Neuronal stem cell (in vitro differentiated cells): ENCODE data around the gene TIMP2.

Source experiments
- DNase-seq: peaks from one replicate; pipeline ENCODE4 v3.0.0-alpha.2; 2013; ENCODE audit warnings: low spot score
- H2AFZ ChIP-seq: one replicate; pipeline ENCODE4 v1.6.1; 2013; ENCODE audit warnings: mild to moderate bottlenecking, low read length, inconsistent platforms
- H2AK5ac ChIP-seq: 2 replicates; pipeline ENCODE4 v1.6.1; 2013; ENCODE audit warnings: low read depth, mild to moderate bottlenecking, inconsistent platforms, low read length, moderate library complexity, mixed read lengths
- H2BK120ac ChIP-seq: 2 replicates; pipeline ENCODE4 v1.6.1; 2013; ENCODE audit warnings: low read depth, mild to moderate bottlenecking, inconsistent platforms, low read length, moderate library complexity, mixed read lengths
- H2BK12ac ChIP-seq: one replicate; pipeline ENCODE4 v1.6.1; 2013; ENCODE audit warnings: low read length, inconsistent platforms
- H2BK15ac ChIP-seq: 2 replicates; pipeline ENCODE4 v1.6.1; 2013; ENCODE audit warnings: mild to moderate bottlenecking, low read length, inconsistent platforms, mixed read lengths
- H2BK5ac ChIP-seq: one replicate; pipeline ENCODE4 v1.6.1; 2013; ENCODE audit warnings: inconsistent platforms, mild to moderate bottlenecking, low read length, moderate library complexity
- H3K14ac ChIP-seq: one replicate; pipeline ENCODE4 v1.6.1; 2013; ENCODE audit warnings: low read length, inconsistent platforms
- H3K18ac ChIP-seq: 2 replicates; pipeline ENCODE4 v1.6.1; 2013; ENCODE audit warnings: low read length, inconsistent platforms
- H3K23ac ChIP-seq: 2 replicates; pipeline ENCODE4 v1.6.1; 2013; ENCODE audit warnings: low read depth, mild to moderate bottlenecking, mixed read lengths, low read length, inconsistent platforms; ENCODE audit not compliant: poor library complexity
- H3K27ac ChIP-seq: replicated peaks from 3 replicates; pipeline ENCODE4 v1.5.1; 2013; ENCODE audit warnings: low read length, inconsistent platforms
- H3K27me3 ChIP-seq, 3 experiments: 2 replicates each; pipeline ENCODE4 v1.6.1; 2013; ENCODE audit warnings: low read length in 3 of 3, mild to moderate bottlenecking in 2 of 3, inconsistent platforms in 1 of 3, low read depth in 1 of 3, mixed read lengths in 1 of 3, moderate library complexity in 1 of 3; ENCODE audit not compliant: control insufficient read depth in 3 of 3, insufficient read depth in 3 of 3
- H3K36me3 ChIP-seq, 2 donors: replicated peaks in 1 of 2; 2 replicates each; pipeline ENCODE4 v1.6.1; 2013; ENCODE audit warnings: low read length in 2 of 2; ENCODE audit not compliant: control insufficient read depth in 2 of 2, insufficient read depth in 2 of 2
- H3K4ac ChIP-seq: 2 replicates; pipeline ENCODE4 v1.6.1; 2013; ENCODE audit warnings: inconsistent platforms, mild to moderate bottlenecking, low read length, moderate library complexity
- H3K4me1 ChIP-seq, 2 donors: 1 replicate in 1 of 2; 2 replicates in 1 of 2; pipeline ENCODE4 v1.6.1; 2013; ENCODE audit warnings: low read length in 2 of 2, low read depth in 1 of 2; ENCODE audit not compliant: control insufficient read depth in 2 of 2, insufficient read depth in 1 of 2
- H3K4me2 ChIP-seq: one replicate; pipeline ENCODE4 v1.6.1; 2013; ENCODE audit warnings: mild to moderate bottlenecking, low read length, inconsistent platforms; ENCODE audit not compliant: insufficient read depth, poor library complexity, severe bottlenecking
- H3K4me3 ChIP-seq, 2 donors: 2 replicates each; pipeline ENCODE4 v1.5.1; 2013; ENCODE audit warnings: low read length in 2 of 2, mild to moderate bottlenecking in 2 of 2, inconsistent platforms in 1 of 2, moderate library complexity in 1 of 2
- H3K79me1 ChIP-seq: one replicate; pipeline ENCODE4 v1.6.1; 2013; ENCODE audit warnings: low read depth, mild to moderate bottlenecking, inconsistent platforms, low read length, moderate library complexity
- H3K9ac ChIP-seq: one replicate; pipeline ENCODE4 v1.6.1; 2013; ENCODE audit warnings: mild to moderate bottlenecking, low read depth, low read length, inconsistent platforms; ENCODE audit not compliant: poor library complexity
- H3K9me3 ChIP-seq, 2 donors: replicated peaks in 1 of 2; 2 replicates each; pipeline versions ENCODE3 to v1.6.1; 2013; ENCODE audit warnings: low read length in 2 of 2, mild to moderate bottlenecking in 2 of 2, inconsistent platforms in 1 of 2, low read depth in 1 of 2, mixed read lengths in 1 of 2, moderate library complexity in 1 of 2; ENCODE audit not compliant: control insufficient read depth in 2 of 2, insufficient read depth in 1 of 2
- H4K8ac ChIP-seq: one replicate; pipeline ENCODE4 v1.6.1; 2013; ENCODE audit warnings: low read depth, mild to moderate bottlenecking, inconsistent platforms, low read length, moderate library complexity
- H4K91ac ChIP-seq: one replicate; pipeline ENCODE4 v1.6.1; 2013; ENCODE audit warnings: low read length, low read depth, mild to moderate bottlenecking, inconsistent platforms; ENCODE audit not compliant: poor library complexity
- WGBS, 2 donors: extraction: QIAGEN DNeasy Blood & Tissue Kit; methylation state at CpG; one replicate each; pipeline ENCODE4 v1.1.7; 2013; ENCODE audit warnings: missing lambda C conversion rate in 2 of 2, mixed read lengths in 1 of 2; ENCODE audit not compliant: insufficient read length in 2 of 2, insufficient replicate concordance in 1 of 2; ENCODE audit errors: extremely low coverage in 2 of 2; 5-methylcytosine and 5-hydroxymethylcytosine counted together

Gene TIMP2

GRCh38 chr17:78892520-78892919 lies 32.7 kb downstream of the TIMP2 start:
- Histone ChIP-seq H3K9me3 (no peaks in the 10 kb centered on the region), H3K4ac (no peak overlapping the region), H3K79me1 (peaks cover 23% of the 10 kb centered on the region), H3K9ac (no peak overlapping the region), H3K14ac (no peak overlapping the region), H3K23ac (peak overlapping the region; percentile 2), H3K27ac (peak overlapping the region; percentile 26), H3K27me3 (no peaks in the 10 kb centered on the region), H3K18ac (peak overlapping the region; percentile 80), H3K4me1 (peaks cover 24 to 31% of the 10 kb centered on the region in 2 donors), H3K4me3 (no peak overlapping the region), H3K4me2 (no peak overlapping the region), H2BK5ac (no peak overlapping the region), H3K36me3 (peaks cover 0 to 6% of the 10 kb centered on the region in 2 donors), H2BK15ac (peak overlapping the region; percentile 38), H4K8ac (no peak overlapping the region), H2BK120ac (no peak overlapping the region), H4K91ac (no peak overlapping the region), H2BK12ac (no peak overlapping the region), H2AFZ (no peak overlapping the region), H2AK5ac (no peak overlapping the region)
- DNase-seq = no peak
- no CpG with 5 or more reads among the region's 5 CpGs for WGBS, 2 donors

GRCh38 chr17:78892062-78892456 lies 33.1 kb downstream of the TIMP2 start:
- DNase-seq = no peak
- Histone ChIP-seq H3K4me3 (no peak overlapping the region), H2BK120ac (no peak overlapping the region), H2AK5ac (peak overlapping the region; percentile 24), H3K4me2 (no peak overlapping the region), H3K4ac (no peak overlapping the region), H3K14ac (no peak overlapping the region), H2BK15ac (no peak overlapping the region), H3K18ac (peak overlapping the region; percentile 65), H3K27ac (peak overlapping the region; percentile 26), H3K9me3 (no peaks in the 10 kb centered on the region), H3K4me1 (peaks cover 20 to 31% of the 10 kb centered on the region in 2 donors), H3K79me1 (peaks cover 18% of the 10 kb centered on the region), H3K23ac (peak overlapping the region; percentile 2), H3K36me3 (peaks cover 0 to 7% of the 10 kb centered on the region in 2 donors), H3K9ac (no peak overlapping the region), H4K8ac (no peak overlapping the region), H2BK5ac (peak overlapping the region; percentile 83), H3K27me3 (no peaks in the 10 kb centered on the region), H2BK12ac (no peak overlapping the region), H4K91ac (no peak overlapping the region), H2AFZ (no peak overlapping the region)
- WGBS, 2 donors = no CpG with 5 or more reads among the region's 14 CpGs

GRCh38 chr17:78891406-78892061 lies 33.7 kb downstream of the TIMP2 start:
- Histone ChIP-seq H2BK5ac (peak overlapping the region; percentile 83), H2AK5ac (peak overlapping the region; percentile 24), H2BK12ac (no peak overlapping the region), H3K4me3 (no peak overlapping the region), H2BK15ac (no peak overlapping the region), H3K23ac (no peak overlapping the region), H3K27ac (no peak overlapping the region), H4K8ac (no peak overlapping the region), H4K91ac (no peak overlapping the region), H3K4me2 (no peak overlapping the region), H3K18ac (peak overlapping the region; percentile 11), H3K9me3 (no peaks in the 10 kb centered on the region), H3K14ac (no peak overlapping the region), H2BK120ac (no peak overlapping the region), H3K4me1 (peaks cover 19 to 31% of the 10 kb centered on the region in 2 donors), H3K27me3 (no peaks in the 10 kb centered on the region), H2AFZ (no peak overlapping the region), H3K36me3 (peaks cover 0 to 8% of the 10 kb centered on the region in 2 donors), H3K9ac (no peak overlapping the region), H3K79me1 (peaks cover 17% of the 10 kb centered on the region), H3K4ac (no peak overlapping the region)
- no CpG with 5 or more reads among the region's 21 CpGs for WGBS, 2 donors
- no peak for DNase-seq

GRCh38 chr17:78890498-78890897 lies 34.7 kb downstream of the TIMP2 start:
- Histone ChIP-seq H3K36me3 (peaks cover 0 to 8% of the 10 kb centered on the region in 2 donors), H3K14ac (no peak overlapping the region), H3K4me2 (no peak overlapping the region), H3K27ac (no peak overlapping the region), H2AK5ac (no peak overlapping the region), H2BK120ac (no peak overlapping the region), H4K8ac (no peak overlapping the region), H3K9ac (no peak overlapping the region), H2BK12ac (no peak overlapping the region), H3K4me3 (no peak overlapping the region), H3K79me1 (peaks cover 15% of the 10 kb centered on the region), H3K4ac (no peak overlapping the region), H3K18ac (no peak overlapping the region), H3K9me3 (no peaks in the 10 kb centered on the region), H2BK15ac (no peak overlapping the region), H3K27me3 (no peaks in the 10 kb centered on the region), H4K91ac (no peak overlapping the region), H2BK5ac (no peak overlapping the region), H3K4me1 (peaks cover 19 to 28% of the 10 kb centered on the region in 2 donors), H3K23ac (peak overlapping the region; percentile 66), H2AFZ (no peak overlapping the region)
- no CpG with 5 or more reads among the region's 16 CpGs for WGBS, 2 donors
- no peak for DNase-seq
